ENCODE results near the gene TEKT2. TPM values are rescaled to one million over a fixed set of nuclear protein-coding genes. Genes with fewer than 3 reads are reported as not detected.
A peak's percentile ranks its signal among the peaks of the same experiment; 100 is the strongest.

Gene TEKT2
- total RNA-seq, 1 donor from 2014 or later, result not detected

DNA sequence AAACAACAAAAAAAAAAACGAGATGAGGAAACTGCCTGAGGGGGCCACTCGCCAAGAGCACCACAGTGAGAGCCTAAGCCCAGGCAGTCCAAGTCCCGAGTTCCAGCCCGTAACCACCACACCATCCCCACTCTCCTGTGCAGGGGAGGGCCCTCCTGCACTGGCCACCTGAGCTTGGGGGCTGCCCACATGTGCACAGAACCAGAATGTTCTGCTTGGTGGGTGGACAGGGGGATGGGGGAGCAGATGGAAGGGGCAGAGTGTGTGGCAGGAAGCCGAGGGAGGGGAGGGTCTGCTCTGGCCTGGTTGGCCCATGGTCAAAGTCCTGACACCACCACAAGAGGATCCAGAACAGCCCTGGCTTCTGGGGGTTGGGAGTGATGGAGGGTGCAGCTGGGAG is 22.4 kb downstream of the TEKT2 start:
- DNase-seq (ENCODE audit: low spot score), result no peak

DNA sequence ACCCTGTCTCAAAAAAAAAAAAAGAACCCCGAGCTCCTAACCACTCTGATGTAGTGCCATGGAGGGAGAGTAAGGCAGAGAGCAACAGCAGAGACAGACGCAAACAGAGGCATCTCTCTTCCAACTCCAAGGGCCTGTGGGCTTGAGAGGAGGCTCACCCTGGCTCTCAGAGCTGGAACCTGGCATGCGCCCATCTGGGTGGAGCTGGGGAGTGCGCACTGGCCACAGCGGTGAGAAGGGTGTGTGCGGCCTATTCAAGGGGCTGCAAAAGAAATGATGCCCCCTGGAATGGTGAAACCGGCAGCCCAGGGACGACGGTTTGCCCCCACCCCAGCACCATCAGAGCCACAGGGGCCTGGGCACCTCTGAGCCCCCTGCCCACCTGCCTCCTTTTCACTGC is 23.5 kb downstream of the TEKT2 start:
- DNase-seq (ENCODE audit: low spot score), result no peak

DNA sequence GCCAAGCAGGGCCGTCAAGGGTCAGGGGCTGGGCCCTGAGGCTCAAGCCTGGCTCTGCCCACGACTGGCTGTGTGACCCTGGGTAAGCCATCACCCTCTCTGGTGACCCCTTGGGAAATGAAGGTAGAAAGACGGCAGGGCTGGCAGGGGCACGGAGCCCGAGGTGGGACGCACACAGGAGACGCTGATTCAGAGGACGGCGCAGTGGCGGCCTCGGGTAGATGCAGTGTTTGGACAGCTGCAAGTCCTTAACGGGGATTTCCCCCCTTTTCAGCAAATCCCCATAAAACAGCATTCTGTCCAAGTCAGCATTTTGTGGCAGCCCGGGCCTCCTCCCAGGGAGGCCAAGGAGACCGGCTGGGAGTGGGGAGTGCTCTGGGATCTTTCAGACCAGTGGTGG is 24.4 kb downstream of the TEKT2 start:
- DNase-seq (ENCODE audit: low spot score), result peak; percentile 85

DNA sequence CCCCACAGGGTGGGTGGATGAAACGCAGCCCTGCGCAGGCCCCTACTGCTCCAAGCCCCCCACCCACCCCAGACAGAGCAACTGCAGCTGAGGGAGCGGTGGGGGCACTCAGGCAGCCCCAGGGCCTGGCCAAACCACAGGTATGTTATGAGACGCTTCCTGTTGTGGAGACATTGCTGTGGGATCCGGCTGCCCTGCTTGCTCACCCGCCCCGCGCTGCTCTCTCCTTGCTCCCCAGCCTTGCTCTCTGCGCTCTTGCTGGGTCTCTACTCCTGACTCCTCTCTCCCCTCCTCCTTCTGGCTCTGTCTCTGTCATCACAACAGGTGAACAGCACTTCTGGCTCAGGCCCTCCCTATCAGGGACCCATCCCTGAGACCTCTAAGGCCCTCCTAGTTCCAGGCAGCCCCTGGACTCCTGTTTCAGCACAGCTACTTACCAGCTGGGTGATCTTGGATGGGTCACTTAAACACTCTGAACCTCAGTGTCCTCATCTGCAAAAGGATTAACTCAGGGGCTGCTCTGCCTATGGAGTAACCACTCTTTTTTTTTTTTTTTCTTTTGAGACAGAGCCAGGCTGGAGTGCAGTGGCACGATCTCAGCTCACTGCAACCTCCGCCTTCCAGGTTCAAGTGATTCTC is 25.3 kb downstream of the TEKT2 start:
- DNase-seq (ENCODE audit: low spot score), result no peak

DNA sequence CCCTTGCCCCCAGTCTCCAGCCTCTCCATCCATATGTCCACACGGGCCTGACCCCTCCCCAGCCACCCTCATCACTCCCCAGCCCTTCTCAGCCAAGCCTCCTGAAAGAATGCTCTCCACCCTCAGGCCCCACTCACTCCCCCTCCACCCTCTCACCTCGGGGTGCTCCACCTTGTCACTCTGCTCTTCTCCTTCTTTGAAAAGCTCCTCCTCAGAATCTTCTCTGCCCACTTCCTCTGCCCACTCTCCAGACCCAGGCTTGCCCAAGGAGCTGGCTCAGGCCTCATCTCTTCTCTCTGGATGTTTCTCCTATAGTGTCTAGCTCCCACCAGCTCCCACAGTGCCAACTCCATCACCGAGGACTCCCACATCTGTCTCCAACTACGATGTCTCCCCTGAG is 27.3 kb downstream of the TEKT2 start:
- DNase-seq (ENCODE audit: low spot score), result no peak

DNA sequence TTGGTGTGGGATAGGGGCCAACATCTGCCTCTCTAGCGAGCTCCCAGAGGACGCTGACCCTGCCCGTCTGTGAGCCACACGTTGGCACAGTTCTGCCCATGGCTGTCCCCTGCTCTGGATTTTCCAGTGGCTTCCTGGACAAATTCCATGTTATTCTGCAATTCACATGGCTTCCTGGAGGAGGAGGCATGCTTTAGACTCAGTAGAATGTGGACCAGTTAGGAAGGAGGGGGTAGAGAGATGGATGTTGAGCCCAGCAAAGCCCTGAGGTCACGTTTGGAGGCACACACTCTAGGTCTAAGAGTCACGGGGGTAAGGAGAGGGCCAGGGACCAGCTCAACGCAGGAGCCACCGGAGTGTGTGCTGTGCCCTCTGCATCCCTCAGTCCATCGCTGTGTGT is 28.9 kb downstream of the TEKT2 start:
- no peak for DNase-seq (ENCODE audit: low spot score)

DNA sequence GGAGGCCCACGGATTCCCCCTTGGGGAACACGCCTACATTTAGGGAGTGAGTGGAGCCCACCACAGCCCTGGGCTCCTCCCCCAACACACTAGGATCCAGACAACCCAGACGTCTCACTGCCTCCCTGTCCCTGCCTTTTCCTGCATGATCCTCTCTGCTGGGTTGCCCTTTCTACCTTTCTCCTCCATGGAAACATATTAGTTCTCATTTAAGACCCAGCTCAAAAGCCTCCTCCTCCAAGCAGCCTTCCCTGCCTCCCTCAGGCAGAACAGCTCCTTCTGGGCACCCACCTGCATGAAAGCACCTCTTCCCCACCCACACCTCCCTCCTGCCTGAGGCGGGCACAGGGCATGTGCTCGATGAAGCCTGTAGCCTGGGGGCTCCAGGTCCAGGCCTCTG is 30.5 kb downstream of the TEKT2 start:
- DNase-seq (ENCODE audit: low spot score), result no peak

DNA sequence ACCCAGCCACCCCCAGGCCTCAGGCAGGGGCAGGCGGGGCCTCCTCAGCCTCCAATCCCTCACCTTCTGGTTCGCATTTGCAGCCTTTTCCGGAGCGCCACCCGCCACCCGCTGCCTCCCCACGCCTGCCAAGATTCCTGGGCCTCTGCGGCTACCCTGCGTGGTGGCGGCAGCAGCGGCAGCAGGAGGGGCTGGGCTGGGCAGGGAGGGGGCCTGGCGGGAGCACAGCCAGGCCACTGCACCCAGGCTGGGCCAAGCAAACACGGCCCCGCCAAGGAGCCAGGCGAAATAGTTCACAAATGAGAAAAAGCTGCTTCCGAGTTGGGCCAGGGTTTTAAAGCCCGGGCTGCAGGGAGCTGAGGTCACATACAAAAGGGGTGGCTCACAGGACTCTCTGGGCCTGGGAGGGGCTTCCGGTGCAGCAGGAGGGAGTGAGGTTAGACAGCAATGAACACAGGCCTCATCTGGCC is 31.3 kb downstream of the TEKT2 start:
- DNase-seq (ENCODE audit: low spot score), result peak; percentile 88

DNA sequence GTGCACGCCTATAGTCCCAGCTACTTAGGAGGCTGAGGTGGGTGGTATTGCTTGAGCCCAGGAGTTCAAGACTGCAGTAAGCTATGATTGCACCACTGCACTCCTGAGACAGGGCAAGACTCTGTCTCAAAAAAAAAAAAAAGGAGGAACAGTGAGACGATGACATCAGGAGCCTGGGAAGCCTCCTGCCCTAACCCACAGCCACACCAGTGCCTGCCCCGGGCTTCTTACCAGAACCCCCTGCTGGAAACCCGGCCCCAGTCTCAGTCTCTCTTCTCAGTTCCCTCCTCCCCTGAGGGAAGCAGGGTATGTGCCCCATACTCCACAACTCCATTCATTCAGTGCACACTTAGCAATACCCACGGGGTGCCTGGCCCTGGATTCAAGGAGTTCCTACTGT is 32.0 kb downstream of the TEKT2 start:
- DNase-seq (ENCODE audit: low spot score), result no peak

DNA sequence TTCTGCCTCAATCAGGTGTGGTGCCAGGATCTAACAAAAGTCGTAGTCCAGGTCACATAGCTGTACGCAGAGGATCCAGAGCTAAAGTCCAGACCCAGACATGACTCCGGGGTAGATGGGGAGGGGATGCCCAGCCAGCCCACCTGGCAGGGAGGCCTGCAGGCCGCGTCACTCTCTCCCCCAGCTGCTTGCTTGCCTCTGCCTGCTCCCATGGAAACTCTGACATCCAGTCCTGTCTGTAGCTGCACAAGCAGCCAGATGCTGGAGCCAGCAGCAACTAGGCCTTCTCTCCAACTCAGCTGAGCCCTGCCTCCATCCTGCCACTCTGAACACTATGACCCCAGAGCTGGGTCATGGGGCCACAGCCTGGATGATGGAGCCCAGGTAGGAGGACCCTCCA is 33.0 kb downstream of the TEKT2 start:
- peak; percentile 76 for DNase-seq (ENCODE audit: low spot score)

DNA sequence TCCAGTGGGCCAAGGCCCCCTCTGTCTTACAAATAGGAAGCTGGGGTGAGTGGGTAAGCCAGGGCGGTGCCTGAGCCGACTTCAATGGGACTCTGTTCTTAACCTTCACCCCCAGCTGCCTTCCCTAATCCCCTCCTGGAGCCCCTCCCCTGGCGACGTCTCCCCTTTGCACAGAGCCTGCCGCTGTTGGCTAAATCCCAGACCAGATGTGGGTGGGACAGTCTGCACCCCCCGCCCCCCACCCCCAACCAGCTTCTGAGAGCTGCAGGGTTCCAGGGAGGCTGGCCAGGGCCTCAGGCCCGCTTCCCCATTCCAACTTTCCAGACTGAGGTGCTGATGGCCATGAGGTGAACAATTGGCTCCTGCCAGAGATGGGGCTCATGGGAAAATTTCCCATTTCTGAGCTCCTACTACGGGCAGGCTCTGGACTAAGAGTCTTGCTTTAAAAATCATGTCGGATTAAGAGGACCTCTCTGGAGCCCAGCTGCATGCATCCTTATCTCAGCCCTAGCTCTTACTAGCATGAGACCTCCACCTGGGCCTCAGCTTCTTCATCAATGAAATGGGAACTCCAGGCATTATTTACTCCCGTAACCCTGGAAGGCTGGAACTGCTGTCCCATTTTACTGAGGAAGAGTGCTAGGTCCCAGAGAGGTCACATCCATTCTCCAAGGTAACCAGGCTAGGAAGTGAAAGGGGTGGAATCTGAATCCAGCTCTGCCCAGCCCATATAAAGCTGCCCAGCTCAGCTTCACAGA is 34.7 kb downstream of the TEKT2 start:
- DNase-seq (ENCODE audit: low spot score), result no peak

DNA sequence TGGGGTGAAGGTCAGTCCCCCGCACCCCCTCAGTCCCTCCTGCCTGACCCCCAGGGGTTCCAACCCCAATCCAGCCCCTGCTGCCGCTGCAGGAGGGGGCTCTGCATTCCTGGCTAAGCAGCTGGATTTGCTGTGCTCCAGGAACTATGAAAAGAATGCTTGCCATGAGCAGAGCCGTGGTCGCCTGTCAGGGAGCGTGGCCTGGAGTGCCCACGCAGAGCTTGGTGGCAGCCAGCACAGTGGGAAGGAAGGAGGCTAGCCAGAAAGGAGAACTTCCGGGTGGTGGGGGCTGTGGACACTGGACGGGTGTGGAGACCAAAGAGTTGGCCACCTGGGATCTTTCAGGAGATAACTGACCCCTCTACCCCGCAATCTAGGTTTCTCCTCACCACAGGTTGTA is 35.6 kb downstream of the TEKT2 start:
- no peak for DNase-seq (ENCODE audit: low spot score)

DNA sequence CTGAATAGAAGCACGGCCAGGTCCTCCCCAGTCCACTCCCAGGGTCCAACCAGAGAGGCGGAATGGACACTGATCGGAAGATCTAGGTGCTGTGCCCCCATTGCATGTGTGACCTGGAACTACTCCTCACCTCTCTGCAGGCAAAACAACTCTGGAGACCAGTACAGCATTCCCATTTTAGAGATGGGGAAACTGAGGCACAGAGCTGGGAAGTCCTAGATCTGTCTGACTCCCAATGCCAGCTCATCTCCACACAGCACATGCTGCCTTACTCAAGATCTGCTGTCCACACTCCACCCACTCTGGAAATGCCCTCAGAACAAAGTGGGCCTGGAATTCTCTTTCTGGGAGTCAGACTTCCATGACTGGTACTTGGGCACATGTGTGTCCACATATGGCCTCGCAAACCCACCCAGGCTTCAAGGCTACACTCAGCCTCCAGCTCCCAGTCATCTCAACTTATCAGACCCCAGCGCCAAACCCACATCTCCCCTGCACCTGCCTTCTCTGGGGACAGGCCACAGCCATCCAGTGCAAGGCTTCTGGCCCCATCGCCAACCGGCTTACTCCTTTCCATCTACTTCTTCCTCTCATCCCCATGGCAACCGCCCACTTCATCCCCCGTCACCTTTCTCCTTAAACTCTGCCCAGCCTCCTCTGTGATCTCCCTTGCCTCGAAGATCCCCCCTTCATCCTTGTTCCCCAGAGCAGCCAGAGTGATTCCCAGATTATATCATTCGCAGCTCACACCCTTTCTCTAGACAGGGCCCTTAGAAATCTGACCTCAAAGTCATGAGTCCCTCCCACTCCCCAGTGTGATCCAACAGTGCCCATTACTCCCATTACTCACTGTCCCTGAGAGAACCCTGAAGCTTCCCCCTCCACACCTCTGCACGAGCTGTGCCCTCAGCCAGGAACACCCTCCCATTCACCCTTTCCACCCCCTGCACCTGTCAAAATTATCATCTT is 38.5 kb downstream of the TEKT2 start:
- DNase-seq (ENCODE audit: low spot score), result no peak

DNA sequence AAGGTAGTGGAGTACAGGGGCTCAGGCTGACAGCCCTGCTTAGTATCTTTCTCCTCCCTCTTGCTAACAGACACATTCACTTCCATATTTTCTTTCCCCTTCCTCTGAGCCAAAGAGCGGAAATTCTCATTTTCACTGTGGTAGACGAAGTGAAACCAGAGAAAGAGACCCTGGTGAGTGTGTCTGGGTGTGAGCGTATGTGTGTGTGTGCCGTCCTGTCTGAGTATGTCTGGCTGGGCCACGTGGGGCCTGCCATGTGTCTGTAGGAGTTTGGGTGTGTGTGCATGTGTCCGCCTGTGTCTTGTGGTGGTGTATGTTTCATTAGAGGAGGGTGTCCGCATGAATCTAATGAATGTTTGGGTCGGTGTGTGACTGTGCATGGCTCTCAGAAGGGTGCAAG is 39.5 kb downstream of the TEKT2 start:
- peak; percentile 70 for DNase-seq (ENCODE audit: low spot score)

DNA sequence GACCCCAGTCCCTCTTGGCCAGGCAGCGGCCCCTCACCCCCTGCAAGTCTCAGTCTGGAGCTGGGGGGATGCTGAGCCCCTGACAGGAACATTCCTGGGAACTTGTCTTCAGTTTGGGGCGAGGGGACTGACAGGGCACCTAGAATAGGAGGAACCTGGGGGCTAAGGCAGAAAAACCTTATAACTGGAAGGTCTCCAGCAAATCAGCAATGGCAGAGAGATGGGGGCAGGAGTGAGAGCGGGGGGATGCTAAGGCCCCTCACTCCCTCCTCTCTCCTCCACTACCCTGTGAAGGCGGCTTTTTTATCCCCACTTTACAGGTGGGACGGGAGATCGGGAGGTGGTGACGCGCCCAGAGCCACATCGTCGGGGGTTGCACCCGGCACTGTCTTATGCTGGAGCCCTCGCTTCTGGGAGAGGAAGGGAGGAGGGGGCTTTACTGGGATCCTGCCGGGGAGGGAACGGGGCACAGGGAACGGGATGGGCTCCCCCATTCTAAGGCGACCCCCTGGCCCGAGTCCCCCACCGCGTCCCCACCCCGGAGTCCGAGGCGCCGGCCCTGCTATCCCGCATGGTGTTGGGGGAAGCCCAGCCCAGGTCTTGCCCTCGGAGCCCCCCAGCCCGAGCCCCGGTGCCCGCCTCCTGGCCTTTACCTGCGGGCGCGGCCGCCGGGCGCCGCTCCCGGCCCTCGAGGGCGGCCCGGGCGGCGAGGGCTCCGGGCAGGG is 40.7 kb downstream of the TEKT2 start:
- no peak for DNase-seq (ENCODE audit: low spot score)

DNA sequence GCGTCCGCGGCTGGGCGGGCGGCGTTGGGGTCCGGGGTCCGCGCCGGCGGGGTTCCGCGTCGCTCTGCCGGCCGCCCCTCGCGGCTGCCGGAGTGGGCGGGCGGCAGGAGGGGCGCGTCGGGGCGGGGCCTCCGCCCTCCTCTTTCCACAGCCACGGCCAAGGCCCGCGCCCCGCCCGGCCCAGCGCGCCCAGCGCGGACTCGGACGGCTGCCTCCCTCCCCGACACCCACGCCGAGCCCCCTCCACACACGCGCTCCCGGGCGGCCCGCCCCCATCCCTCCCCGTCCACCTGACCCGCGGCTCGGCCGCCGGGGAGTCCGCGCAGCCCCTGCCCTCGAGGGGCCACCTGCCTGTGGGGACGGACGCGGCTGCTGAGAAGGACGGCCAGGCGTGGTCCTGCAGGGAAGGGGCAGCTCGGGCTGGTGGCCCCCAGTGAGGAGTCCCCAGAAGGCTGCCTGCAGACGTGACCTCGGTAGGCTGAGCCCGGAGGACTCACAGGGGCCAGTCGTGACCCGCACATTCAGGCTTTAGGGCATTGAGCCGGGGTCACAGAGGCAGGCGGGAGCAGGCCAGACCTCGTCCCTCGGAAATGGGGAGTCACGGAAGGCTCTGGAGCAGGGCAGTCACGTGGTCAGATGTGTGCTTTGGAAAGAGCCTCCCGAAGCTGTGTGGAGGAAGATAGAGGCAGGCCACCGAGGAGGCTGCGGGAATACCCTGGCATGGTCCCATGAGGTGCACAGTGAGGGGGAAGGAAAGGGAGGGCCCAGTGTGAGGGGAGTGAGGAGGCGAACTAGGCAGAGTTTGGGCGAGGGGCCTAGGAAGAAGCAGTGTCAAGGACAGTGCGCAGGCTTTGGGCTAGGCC is 41.5 kb downstream of the TEKT2 start, which contains the start of gene COL8A2:
COL8A2 (minus strand) TSS at position 94 of the 863 bp plus-strand sequence. CDS start 24,980 bp downstream, outside the sequence.
- no peak for DNase-seq (ENCODE audit: low spot score)

DNA sequence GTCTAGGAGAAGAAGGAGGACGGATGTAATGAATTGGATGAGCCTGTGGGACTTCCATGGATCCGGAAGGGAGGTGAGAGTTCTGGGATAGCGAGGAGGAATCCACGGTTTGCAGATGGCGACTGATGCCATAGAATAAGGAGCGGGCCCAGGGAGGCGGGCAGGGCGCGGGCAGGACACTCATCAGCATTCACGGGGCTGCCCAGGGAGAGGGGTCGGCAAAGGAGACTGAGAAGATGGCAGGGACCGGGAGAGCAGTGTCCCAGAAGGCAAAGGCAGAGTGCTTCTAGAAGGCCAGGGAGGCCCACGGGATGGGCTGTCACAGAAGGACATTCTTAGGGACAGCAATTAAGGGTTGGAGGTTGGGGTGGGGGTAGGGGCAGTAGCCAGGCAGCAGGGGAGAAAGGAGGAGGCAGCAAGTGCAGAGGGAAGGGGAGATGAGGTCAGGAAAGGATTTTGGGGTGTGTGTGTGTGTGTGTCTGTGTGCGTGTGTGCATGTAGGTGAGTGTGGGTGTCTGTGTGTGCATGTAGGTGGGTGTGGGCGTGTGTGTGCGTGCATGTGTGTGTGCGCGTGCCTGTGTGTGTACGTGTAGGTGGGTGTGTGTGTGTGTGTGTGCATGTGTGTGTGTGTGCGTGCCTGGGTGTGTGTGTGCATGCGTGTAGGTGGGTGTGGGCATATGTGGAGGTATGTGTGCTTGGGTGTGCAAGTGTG is 42.3 kb downstream of the TEKT2 start:
- no peak for DNase-seq (ENCODE audit: low spot score)

DNA sequence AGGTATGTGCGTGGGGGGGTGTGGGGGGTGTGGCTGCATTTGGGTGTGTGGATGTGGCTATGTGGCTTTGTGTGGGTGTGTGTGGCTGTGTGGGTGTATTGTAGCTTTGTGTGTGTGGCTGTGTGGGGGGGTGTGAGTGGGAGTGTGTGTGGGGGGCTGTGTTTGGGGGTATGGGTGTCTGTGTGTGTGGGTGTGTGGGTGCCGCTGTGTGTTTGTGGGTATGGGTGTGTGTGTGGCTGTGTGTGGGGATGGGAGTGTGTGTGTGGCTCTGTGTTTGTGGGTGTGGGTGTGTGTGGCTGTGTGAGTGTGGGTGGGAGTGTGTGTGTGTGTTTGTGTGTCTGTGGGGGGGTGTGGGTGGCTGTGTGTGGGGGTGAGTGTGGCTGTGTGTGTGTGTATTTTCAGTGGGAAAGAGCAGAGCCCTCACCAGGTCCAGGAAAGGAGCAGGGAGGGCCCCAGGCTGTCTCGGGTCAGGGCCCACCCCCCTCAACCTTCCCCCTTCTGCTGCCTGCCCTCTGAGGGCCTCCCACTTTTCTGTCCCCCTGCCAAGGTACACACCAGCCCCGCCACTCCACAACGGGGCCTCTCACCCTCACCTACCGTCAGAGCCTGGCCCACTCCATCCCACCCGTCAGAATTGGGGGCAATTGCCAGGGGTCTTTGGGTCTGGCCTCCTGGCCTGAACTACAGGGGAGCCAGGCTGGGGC is 43.1 kb downstream of the TEKT2 start:
- DNase-seq (ENCODE audit: low spot score), result no peak
